GM10266 (cell line): ENCODE measurements around the gene RTN1.
A peak's percentile ranks its signal among the peaks of the same experiment; 100 is the strongest.

Source experiments
- DNase-seq: peaks from one replicate; pipeline ENCODE4 v3.0.0; 2012; ENCODE audit errors: extremely low spot score
- TF ChIP-seq, protein P1 (sequence below): IDR thresholded peaks from 2 replicates; pipeline ENCODE4 v1.5.1; 2012; ENCODE audit warnings: mild to moderate bottlenecking, low read depth; ENCODE audit not compliant: control insufficient read depth, insufficient read depth; ENCODE audit errors: missing control alignments

Gene RTN1

GRCh38 chr14:59870277-59871165 lies at the start of gene RTN1:
RTN1 (minus strand) TSS chr14:59870776; CDS start chr14:59870630, 146 bp downstream.
- TF ChIP-seq, protein P1, sequence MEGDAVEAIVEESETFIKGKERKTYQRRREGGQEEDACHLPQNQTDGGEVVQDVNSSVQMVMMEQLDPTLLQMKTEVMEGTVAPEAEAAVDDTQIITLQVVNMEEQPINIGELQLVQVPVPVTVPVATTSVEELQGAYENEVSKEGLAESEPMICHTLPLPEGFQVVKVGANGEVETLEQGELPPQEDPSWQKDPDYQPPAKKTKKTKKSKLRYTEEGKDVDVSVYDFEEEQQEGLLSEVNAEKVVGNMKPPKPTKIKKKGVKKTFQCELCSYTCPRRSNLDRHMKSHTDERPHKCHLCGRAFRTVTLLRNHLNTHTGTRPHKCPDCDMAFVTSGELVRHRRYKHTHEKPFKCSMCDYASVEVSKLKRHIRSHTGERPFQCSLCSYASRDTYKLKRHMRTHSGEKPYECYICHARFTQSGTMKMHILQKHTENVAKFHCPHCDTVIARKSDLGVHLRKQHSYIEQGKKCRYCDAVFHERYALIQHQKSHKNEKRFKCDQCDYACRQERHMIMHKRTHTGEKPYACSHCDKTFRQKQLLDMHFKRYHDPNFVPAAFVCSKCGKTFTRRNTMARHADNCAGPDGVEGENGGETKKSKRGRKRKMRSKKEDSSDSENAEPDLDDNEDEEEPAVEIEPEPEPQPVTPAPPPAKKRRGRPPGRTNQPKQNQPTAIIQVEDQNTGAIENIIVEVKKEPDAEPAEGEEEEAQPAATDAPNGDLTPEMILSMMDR, result no peak
- peak; percentile 52 for DNase-seq

DNA sequence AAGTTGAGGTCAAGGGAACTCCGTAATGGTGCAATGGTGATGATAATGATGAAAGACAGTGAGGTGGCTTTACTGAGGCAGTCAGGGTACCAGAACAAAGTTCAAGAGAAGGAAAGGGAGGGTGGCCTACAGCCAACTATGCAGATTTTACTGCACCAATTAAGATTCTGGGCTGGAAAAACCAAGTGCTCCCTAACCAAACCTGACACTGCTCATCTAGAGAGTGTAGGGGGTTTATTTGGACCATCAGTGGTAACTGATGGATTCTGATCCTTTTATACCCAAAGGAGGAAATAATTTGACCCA lies 49.8 kb upstream of the RTN1 start:
- TF ChIP-seq, protein P1, result no peak
- no peak for DNase-seq

- DNase-seq, result no peak
- TF ChIP-seq, protein P1, result no peak
Observed at GRCh38 chr14:59919570-59920377, 49.2 kb upstream of the RTN1 start, which contains the start of gene LRRC9. LRRC9 (plus strand) TSS chr14:59920144.

DNA sequence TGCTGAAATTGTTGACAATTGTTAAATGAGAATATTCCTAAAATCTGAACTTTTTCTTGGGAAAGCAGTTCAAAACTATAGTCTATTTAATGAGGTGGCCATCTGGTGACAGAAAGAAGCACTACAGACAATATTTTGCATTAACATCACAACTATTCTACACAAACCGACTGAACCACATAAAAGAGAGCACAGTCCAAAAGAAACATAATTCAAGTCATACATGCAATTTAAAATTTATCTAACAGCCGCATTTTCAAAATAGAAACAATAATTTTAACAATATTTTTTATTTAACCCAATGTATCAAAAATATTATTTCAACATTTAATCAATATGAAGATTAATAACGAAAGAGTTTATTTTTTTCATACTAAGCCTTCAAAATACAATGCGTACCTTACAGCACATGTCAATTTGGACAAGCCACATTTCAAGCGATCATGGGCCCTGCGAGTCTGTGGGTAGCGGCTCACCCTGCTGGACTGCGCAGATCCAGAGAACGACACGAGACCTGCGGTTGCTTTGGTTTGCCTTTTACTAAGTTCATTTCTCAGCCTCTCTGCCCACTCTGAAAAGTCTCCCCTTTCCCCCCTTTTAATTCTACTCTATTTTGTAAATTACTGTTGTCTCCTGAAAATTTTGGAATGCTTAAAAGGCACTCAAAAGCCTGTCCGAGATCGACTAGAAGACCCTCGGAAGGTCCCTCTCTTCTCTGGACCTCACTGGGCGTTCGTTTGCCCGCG lies 48.4 kb upstream of the RTN1 start:
- TF ChIP-seq, protein P1, result peak; percentile 37
- DNase-seq, result peak; percentile 46

DNA sequence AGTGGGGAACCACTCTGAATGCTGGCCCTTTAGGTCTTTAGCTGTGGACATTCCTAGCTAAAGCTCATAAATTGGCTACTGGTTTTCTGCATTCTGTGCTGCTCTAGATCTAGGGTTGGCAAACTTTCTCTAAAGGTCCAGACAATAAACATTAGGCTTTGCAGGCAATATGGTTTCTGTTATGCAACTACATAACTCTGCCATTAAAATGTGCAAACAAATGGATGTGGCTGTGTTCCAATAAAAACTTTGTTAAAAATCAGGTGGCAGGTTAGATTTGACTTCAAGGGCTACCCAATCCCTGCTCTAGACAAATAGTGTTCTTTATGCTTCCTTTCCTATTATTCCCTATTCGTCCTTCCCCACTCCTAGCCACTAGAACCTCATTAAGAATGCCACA lies 42.6 kb upstream of the RTN1 start:
- DNase-seq, result no peak
- TF ChIP-seq, protein P1, result no peak

GRCh38 chr14:59912443-59912842 lies 41.9 kb upstream of the RTN1 start:
- TF ChIP-seq, protein P1, result no peak
- no peak for DNase-seq
